BJ (cell line): ENCODE measurements around the gene TSPAN15. TPM values are rescaled to one million over a fixed set of nuclear protein-coding genes. Genes with fewer than 3 reads are reported as not detected.

Source experiments
- CTCF ChIA-PET: fragments of 350-600 bp; formaldehyde crosslinking; extraction: SDS; loops from one replicate; lab custom pipeline; 2021; ENCODE audit warnings: antibody characterized with exemption, inconsistent platforms; lab: Yijun Ruan, JAX
- POLR2A ChIA-PET: fragments of 300-600 bp; sonication (Branson Sonifier 250); formaldehyde crosslinking; extraction: SDS; loops from one replicate; lab custom pipeline; 2021; ENCODE audit warnings: antibody characterized with exemption; lab: Charles Lee
- DNase-seq: peaks from one replicate; pipeline ENCODE4 v3.0.0-alpha.2; 2011; ENCODE audit warnings: low read depth
- H3K27me3 ChIP-seq: 2 replicates; pipeline ENCODE4 v1.6.0; 2011; ENCODE audit warnings: low read length; ENCODE audit not compliant: control insufficient read depth, insufficient read depth
- H3K36me3 ChIP-seq: 2 replicates; pipeline ENCODE4 v1.5.1; 2011; ENCODE audit warnings: low read length; ENCODE audit not compliant: control insufficient read depth, insufficient read depth
- H3K4me3 ChIP-seq: 2 replicates; pipeline ENCODE4 v1.5.1; 2011; ENCODE audit warnings: low read depth, mild to moderate bottlenecking, control low read depth, low read length
- polyA plus RNA-seq: library from polyadenylated mRNA; depleted of rRNA; stranded (reverse); fragments of >200 nt; gene quantifications from 2 replicates; pipeline ENCODE4 v1.2.3, GENCODE V29; 2011; rRNA removed
- TF ChIP-seq, protein P1 (sequence below): IDR thresholded peaks from 2 replicates; pipeline ENCODE4 v1.5.1; 2011; ENCODE audit warnings: low read depth, mild to moderate bottlenecking, control low read depth, inconsistent platforms, low read length, moderate library complexity; ENCODE audit not compliant: insufficient read depth

The TSPAN15 gene
- polyA plus RNA-seq, 1 experiment, result 0.94 TPM

GRCh38 chr10:69549959-69550358, 98.7 kb downstream of the TSPAN15 start:
- no peak for DNase-seq

GRCh38 chr10:69552268-69552667, 101.0 kb downstream of the TSPAN15 start:
- H3K4me3 ChIP-seq, result no peak overlapping the region
- ChIA-PET CTCF (interaction anchor here (1.4 kb wide), 1 partner anchor 15 kb away, joined by 3 read pairs; no protein-coding TSS in a partner anchor), POLR2A (no interaction called here)
- no peaks in the 10 kb centered on the region for H3K36me3 ChIP-seq
- TF ChIP-seq, protein P1, sequence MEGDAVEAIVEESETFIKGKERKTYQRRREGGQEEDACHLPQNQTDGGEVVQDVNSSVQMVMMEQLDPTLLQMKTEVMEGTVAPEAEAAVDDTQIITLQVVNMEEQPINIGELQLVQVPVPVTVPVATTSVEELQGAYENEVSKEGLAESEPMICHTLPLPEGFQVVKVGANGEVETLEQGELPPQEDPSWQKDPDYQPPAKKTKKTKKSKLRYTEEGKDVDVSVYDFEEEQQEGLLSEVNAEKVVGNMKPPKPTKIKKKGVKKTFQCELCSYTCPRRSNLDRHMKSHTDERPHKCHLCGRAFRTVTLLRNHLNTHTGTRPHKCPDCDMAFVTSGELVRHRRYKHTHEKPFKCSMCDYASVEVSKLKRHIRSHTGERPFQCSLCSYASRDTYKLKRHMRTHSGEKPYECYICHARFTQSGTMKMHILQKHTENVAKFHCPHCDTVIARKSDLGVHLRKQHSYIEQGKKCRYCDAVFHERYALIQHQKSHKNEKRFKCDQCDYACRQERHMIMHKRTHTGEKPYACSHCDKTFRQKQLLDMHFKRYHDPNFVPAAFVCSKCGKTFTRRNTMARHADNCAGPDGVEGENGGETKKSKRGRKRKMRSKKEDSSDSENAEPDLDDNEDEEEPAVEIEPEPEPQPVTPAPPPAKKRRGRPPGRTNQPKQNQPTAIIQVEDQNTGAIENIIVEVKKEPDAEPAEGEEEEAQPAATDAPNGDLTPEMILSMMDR, result no peak
- DNase-seq, result no peak
- peaks cover 4% of the 10 kb centered on the region; the same call in 1 of the 2 replicates for H3K27me3 ChIP-seq

More at GRCh38 chr10:69549959-69550358, 98.7 kb downstream of the TSPAN15 start:
- Histone ChIP-seq H3K4me3 (no peak overlapping the region), H3K27me3 (no peaks in the 10 kb centered on the region), H3K36me3 (no peaks in the 10 kb centered on the region)
- ChIA-PET POLR2A (no interaction called here), CTCF (interaction anchor here (1.2 kb wide), 1 partner anchor 35 kb away, joined by 3 read pairs; no protein-coding TSS in a partner anchor)
- TF ChIP-seq, protein P1, result no peak

DNA sequence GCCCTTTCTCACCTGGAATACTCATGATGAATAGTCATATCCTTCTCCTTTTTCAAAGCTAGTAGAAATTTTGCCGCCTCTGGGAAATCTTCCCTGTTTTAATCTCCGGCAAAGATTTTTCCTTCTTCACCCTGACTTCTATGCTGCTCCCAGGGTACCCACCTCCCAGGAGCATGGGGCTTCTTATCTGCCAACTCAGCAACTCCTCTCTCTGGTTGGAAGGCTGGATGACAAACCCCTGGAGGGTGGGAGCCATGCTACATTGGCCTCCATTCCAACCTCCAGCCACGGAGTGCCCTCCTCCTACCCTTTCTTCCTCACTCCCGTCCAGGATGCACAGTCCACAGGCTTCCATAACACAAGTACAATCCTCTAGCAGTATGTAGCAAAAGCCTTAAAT, 102.1 kb downstream of the TSPAN15 start:
- no peak overlapping the region for H3K4me3 ChIP-seq
- H3K36me3 ChIP-seq, result no peaks in the 10 kb centered on the region
- CTCF ChIA-PET, result no interaction called here
- TF ChIP-seq, protein P1, result no peak
- peaks cover 5% of the 10 kb centered on the region; the same call in 1 of the 2 replicates for H3K27me3 ChIP-seq
- no peak for DNase-seq
- POLR2A ChIA-PET, result no interaction called here

DNA sequence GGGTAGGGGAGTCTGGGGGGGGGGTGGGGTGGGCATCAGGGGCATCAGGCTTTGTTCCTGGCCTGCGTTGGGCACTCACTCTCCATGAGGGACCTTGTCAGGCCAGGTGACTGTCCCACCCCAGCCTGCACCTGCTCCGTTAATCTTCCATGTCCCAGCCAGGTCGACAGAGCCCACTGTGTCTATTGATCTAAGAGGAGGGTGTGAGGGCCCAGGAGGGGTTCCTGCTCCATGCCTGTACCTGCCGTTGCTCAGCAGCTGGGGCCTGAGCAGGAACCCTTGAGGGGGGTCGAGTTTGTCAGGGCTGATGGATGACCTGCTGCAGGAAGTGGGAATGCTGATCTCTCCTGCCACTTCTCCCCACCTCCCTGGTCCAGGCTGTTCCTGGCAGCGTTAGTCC, 103.3 kb downstream of the TSPAN15 start:
- TF ChIP-seq, protein P1, result no peak
- no peak overlapping the region for H3K4me3 ChIP-seq
- POLR2A ChIA-PET, result no interaction called here
- no peak for DNase-seq
- H3K36me3 ChIP-seq, result no peaks in the 10 kb centered on the region
- peaks cover 7% of the 10 kb centered on the region; the same call in 1 of the 2 replicates for H3K27me3 ChIP-seq
- CTCF ChIA-PET, result no interaction called here

Other genes with a start within 250 kb of the TSPAN15 start
- 0.09 and 0.18 TPM in 2 replicates for gene HKDC1, start 231.1 kb upstream of the TSPAN15 start, polyA plus RNA-seq
- 39.7 and 47.5 TPM in 2 replicates for gene HK1, start 173.0 kb upstream of the TSPAN15 start, polyA plus RNA-seq
- gene TACR2, start 34.5 kb upstream of the TSPAN15 start, polyA plus RNA-seq, result 0.09 TPM in 2 replicates
- not detected in 2 replicates for gene NEUROG3, start 122.0 kb downstream of the TSPAN15 start, polyA plus RNA-seq
- 2.9 and 3.4 TPM in 2 replicates for gene FAM241B, start 178.8 kb downstream of the TSPAN15 start, polyA plus RNA-seq